K562 (cell line): ENCODE results near the gene DNAJA1. TPM values are rescaled to one million over a fixed set of nuclear protein-coding genes. Genes with fewer than 3 reads are reported as not detected.
A peak's percentile ranks its signal among the peaks of the same experiment; 100 is the strongest.

Source experiments
- ATF1 ChIP-seq, 2 experiments: fragments of 450-650 bp in 1 of 2; IDR thresholded peaks; 2 replicates each; pipeline ENCODE4 v1.6.1; 2016; ENCODE audit warnings: missing compliant biosample characterization in 1 of 2, missing genetic modification characterization in 1 of 2
- ETS2 ChIP-seq: IDR thresholded peaks from 2 replicates; pipeline ENCODE4 v1.6.1; 2016; ENCODE audit warnings: borderline replicate concordance, missing genetic modification characterization, mild to moderate bottlenecking, moderate library complexity, missing compliant biosample characterization; ENCODE audit not compliant: poor library complexity, severe bottlenecking
- RBM39 ChIP-seq: fragments of 200-400 bp; formaldehyde crosslinking; optimal IDR thresholded peaks from 2 replicates; pipeline ENCODE3; 2018; ENCODE audit warnings: low read depth, low read length
- RFX7 ChIP-seq: fragments of 250-450 bp; sonication (Bioruptor Pico); IDR thresholded peaks from 2 replicates; pipeline ENCODE4 v1.5.1; 2021; ENCODE audit warnings: mild to moderate bottlenecking
- SLC30A9 ChIP-seq: fragments of 250-450 bp; sonication (Bioruptor Pico); IDR thresholded peaks from 2 replicates; pipeline ENCODE4 v1.8.0; 2022; ENCODE audit warnings: mild to moderate bottlenecking, moderate library complexity
- SREBF2 ChIP-seq: sonication (generic); formaldehyde crosslinking; IDR thresholded peaks from 2 replicates; pipeline ENCODE4 v1.4.0; 2020; ENCODE audit warnings: mild to moderate bottlenecking, missing genetic modification reagents
- TEAD4 ChIP-seq, 2 experiments: sonication (generic) in 1 of 2; formaldehyde crosslinking in 1 of 2; IDR thresholded peaks; 2 replicates each; pipeline versions ENCODE4 v1.6.1 to v1.8.0; 2012 to 2022; ENCODE audit warnings: borderline replicate concordance in 1 of 2, inconsistent platforms in 1 of 2, low read length in 1 of 2, mild to moderate bottlenecking in 1 of 2, missing genetic modification reagents in 1 of 2
- ZNF347 ChIP-seq: fragments of 450-650 bp; formaldehyde crosslinking; IDR thresholded peaks from 2 replicates; pipeline ENCODE4 v1.4.0; 2020; ENCODE audit warnings: low read depth, mild to moderate bottlenecking, moderate library complexity
- ZZZ3 ChIP-seq: fragments of 450-650 bp; IDR thresholded peaks from 2 replicates; pipeline ENCODE4 v1.6.1; 2016; ENCODE audit warnings: antibody characterized with exemption, mild to moderate bottlenecking, moderate library complexity
- polyA plus RNA-seq, 8 experiments: library from polyadenylated mRNA; depleted of rRNA in 4 of 8; stranded (reverse) in 5 of 8; unstranded in 3 of 8; fragments of >200 nt; fragmentation: Nextera tagmentation in 2 of 8; fragmentation: Illumina TruSeq in 1 of 8; extraction: Ambion mirVana in 2 of 8; extraction: Trizol in 1 of 8; gene quantifications; 2 replicates each; pipeline versions ENCODE4 v1.2.1 to v1.2.3, GENCODE V29; 2011 to 2014; ENCODE audit warnings: inconsistent platforms in 1 of 8, missing spikeins in 1 of 8
- total RNA-seq, 7 experiments: library from RNA; depleted of rRNA in 6 of 7; stranded (reverse); fragments of >200 nt in 6 of 7; fragmentation: Illumina TruSeq in 2 of 7; extraction: Trizol in 2 of 7; gene quantifications; 2 replicates each; pipeline versions ENCODE4 v1.2.1 to v1.2.3, GENCODE V29; 2011 to 2021; ENCODE audit warnings: low replicate concordance in 1 of 7
- TF ChIP-seq, protein P1 (sequence below), 3 experiments: IDR thresholded peaks in 2 of 3; conservative IDR thresholded peaks in 1 of 3; 2 replicates each; pipeline ENCODE4 v1.5.1; 2011 to 2012; ENCODE audit warnings: low read length in 3 of 3, mild to moderate bottlenecking in 3 of 3, control low read depth in 2 of 3, improper control_type of control experiment in 1 of 3, inconsistent platforms in 1 of 3, low read depth in 1 of 3, mixed read lengths in 1 of 3, moderate library complexity in 1 of 3; ENCODE audit not compliant: insufficient read depth in 2 of 3
- TF ChIP-seq, protein P2 (sequence below): sonication (generic); formaldehyde crosslinking; IDR thresholded peaks from 2 replicates; pipeline ENCODE4 v1.8.0; 2022; ENCODE audit warnings: missing genetic modification reagents, mild to moderate bottlenecking, borderline replicate concordance
- TF ChIP-seq, protein P3 (sequence below): fragments of 450-650 bp; IDR thresholded peaks from 2 replicates; pipeline ENCODE4 v1.6.1; 2017; ENCODE audit warnings: antibody characterized with exemption, mild to moderate bottlenecking
- TF ChIP-seq, protein P4 (sequence below): sonication (generic); formaldehyde crosslinking; IDR thresholded peaks from 2 replicates; pipeline ENCODE4 v1.9.0; 2022; ENCODE audit warnings: mild to moderate bottlenecking, missing genetic modification reagents
- TF ChIP-seq, protein P5 (sequence below): fragments of 200-800 bp; sonication (Bioruptor generic); IDR thresholded peaks from 2 replicates; pipeline ENCODE4 v1.6.1; 2017; ENCODE audit warnings: missing genetic modification characterization, missing compliant biosample characterization

DNAJA1 gene
- total and polyA plus RNA-seq, 9 of the 15 experiments (the other 6 are each of a cell fraction or from before 2014, with no cell fraction given), result 109 to 359 (median 175) TPM

DNA sequence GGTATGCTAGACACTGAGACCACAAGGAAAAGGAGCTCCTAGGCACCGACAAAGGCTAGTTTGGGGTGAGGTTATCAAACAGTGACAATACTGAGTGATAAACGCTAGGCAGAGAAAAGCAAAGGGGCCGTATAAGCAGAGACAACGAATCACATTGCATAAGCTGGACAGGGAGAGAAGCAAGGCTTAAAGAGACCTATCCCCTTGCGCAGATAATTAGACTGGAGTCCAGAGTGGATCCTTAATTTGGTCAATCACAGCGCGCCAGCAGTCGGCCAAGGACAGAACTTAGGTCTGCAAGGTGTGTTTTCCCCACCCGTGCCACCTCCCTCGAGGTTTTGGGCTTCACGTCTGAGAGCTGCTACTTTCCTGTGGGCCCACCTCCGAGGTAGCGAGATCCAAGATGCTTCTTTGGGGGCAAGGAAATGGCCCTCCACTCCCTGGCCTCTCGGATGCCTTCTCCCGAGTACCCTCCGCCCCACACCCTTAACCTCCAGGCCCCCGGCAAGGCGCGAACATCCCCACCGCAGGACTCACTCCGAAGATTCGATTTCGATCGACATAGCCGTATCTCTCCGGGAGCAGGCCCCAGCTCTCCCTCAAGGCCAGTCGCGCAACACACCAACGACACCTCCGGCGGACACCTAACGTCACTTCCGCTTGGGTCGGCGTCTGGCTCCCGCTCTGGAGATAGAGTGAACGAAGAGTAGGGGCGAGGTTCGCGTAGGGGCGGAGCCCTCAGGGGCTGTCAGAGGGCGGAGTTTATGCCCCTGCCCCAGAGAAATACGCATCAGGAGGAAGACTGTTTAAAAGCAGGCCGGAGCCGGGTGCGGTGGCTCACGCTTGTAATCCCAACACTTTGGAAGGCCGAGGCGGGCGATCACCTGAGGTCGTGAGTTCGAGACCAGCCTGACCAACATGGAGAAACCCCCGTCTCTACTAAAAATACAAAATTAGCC is 51.3 kb downstream of the DNAJA1 start, which contains the start of gene SMU1 (continued):
- TF ChIP-seq ATF1 (CRISPR knock-in tag; IDR thresholded peaks at IDR 0.05) (peak; percentile 79), ATF1 (tag; IDR thresholded peaks at IDR 0.05) (peak; percentile 95), RBM39 (no peak), SLC30A9 (CRISPR knock-in tag) (no peak), TEAD4 (IDR thresholded peaks at IDR 0.05; ENCODE audit: low read length) (no peak), TEAD4 (CRISPR knock-in tag; IDR thresholded peaks at IDR 0.05; ENCODE audit: borderline replicate concordance) (no peak), RFX7 (CRISPR knock-in tag) (no peak), ZNF347 (CRISPR knock-in tag) (no peak), ETS2 (tag) (no peak), SREBF2 (CRISPR knock-in tag) (no peak), ZZZ3 (peak; percentile 89)
- TF ChIP-seq, protein P1, sequence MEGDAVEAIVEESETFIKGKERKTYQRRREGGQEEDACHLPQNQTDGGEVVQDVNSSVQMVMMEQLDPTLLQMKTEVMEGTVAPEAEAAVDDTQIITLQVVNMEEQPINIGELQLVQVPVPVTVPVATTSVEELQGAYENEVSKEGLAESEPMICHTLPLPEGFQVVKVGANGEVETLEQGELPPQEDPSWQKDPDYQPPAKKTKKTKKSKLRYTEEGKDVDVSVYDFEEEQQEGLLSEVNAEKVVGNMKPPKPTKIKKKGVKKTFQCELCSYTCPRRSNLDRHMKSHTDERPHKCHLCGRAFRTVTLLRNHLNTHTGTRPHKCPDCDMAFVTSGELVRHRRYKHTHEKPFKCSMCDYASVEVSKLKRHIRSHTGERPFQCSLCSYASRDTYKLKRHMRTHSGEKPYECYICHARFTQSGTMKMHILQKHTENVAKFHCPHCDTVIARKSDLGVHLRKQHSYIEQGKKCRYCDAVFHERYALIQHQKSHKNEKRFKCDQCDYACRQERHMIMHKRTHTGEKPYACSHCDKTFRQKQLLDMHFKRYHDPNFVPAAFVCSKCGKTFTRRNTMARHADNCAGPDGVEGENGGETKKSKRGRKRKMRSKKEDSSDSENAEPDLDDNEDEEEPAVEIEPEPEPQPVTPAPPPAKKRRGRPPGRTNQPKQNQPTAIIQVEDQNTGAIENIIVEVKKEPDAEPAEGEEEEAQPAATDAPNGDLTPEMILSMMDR (IDR thresholded peaks at IDR 0.05 in 2 of 3, conservative IDR thresholded peaks at IDR 0.05 in 1 of 3; ENCODE audit: insufficient read depth in 2 of 3, low read depth in 1 of 3, low read length in 3 of 3), result no peak
- TF ChIP-seq, protein P2, sequence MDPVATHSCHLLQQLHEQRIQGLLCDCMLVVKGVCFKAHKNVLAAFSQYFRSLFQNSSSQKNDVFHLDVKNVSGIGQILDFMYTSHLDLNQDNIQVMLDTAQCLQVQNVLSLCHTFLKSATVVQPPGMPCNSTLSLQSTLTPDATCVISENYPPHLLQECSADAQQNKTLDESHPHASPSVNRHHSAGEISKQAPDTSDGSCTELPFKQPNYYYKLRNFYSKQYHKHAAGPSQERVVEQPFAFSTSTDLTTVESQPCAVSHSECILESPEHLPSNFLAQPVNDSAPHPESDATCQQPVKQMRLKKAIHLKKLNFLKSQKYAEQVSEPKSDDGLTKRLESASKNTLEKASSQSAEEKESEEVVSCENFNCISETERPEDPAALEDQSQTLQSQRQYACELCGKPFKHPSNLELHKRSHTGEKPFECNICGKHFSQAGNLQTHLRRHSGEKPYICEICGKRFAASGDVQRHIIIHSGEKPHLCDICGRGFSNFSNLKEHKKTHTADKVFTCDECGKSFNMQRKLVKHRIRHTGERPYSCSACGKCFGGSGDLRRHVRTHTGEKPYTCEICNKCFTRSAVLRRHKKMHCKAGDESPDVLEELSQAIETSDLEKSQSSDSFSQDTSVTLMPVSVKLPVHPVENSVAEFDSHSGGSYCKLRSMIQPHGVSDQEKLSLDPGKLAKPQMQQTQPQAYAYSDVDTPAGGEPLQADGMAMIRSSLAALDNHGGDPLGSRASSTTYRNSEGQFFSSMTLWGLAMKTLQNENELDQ, result no peak
- TF ChIP-seq, protein P3, sequence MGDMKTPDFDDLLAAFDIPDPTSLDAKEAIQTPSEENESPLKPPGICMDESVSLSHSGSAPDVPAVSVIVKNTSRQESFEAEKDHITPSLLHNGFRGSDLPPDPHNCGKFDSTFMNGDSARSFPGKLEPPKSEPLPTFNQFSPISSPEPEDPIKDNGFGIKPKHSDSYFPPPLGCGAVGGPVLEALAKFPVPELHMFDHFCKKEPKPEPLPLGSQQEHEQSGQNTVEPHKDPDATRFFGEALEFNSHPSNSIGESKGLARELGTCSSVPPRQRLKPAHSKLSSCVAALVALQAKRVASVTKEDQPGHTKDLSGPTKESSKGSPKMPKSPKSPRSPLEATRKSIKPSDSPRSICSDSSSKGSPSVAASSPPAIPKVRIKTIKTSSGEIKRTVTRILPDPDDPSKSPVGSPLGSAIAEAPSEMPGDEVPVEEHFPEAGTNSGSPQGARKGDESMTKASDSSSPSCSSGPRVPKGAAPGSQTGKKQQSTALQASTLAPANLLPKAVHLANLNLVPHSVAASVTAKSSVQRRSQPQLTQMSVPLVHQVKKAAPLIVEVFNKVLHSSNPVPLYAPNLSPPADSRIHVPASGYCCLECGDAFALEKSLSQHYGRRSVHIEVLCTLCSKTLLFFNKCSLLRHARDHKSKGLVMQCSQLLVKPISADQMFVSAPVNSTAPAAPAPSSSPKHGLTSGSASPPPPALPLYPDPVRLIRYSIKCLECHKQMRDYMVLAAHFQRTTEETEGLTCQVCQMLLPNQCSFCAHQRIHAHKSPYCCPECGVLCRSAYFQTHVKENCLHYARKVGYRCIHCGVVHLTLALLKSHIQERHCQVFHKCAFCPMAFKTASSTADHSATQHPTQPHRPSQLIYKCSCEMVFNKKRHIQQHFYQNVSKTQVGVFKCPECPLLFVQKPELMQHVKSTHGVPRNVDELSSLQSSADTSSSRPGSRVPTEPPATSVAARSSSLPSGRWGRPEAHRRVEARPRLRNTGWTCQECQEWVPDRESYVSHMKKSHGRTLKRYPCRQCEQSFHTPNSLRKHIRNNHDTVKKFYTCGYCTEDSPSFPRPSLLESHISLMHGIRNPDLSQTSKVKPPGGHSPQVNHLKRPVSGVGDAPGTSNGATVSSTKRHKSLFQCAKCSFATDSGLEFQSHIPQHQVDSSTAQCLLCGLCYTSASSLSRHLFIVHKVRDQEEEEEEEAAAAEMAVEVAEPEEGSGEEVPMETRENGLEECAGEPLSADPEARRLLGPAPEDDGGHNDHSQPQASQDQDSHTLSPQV, result no peak
- TF ChIP-seq, protein P4, sequence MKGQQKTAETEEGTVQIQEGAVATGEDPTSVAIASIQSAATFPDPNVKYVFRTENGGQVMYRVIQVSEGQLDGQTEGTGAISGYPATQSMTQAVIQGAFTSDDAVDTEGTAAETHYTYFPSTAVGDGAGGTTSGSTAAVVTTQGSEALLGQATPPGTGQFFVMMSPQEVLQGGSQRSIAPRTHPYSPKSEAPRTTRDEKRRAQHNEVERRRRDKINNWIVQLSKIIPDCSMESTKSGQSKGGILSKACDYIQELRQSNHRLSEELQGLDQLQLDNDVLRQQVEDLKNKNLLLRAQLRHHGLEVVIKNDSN (CRISPR knock-in tag), result no peak
- TF ChIP-seq, protein P5, sequence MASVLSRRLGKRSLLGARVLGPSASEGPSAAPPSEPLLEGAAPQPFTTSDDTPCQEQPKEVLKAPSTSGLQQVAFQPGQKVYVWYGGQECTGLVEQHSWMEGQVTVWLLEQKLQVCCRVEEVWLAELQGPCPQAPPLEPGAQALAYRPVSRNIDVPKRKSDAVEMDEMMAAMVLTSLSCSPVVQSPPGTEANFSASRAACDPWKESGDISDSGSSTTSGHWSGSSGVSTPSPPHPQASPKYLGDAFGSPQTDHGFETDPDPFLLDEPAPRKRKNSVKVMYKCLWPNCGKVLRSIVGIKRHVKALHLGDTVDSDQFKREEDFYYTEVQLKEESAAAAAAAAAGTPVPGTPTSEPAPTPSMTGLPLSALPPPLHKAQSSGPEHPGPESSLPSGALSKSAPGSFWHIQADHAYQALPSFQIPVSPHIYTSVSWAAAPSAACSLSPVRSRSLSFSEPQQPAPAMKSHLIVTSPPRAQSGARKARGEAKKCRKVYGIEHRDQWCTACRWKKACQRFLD (CRISPR knock-in tag), result no peak
